D721Med (cell line): ENCODE data around the gene CAMK1D.
"Not testable (repeated sequence)": the region's sequence is repeated elsewhere in the genome, so short reads cannot be mapped to it uniquely, and the experiment has no call there.

Experiments used
- DNase-seq: peaks from one replicate; pipeline ENCODE4 v3.0.0; 2011; ENCODE audit warnings: low spot score; ENCODE audit not compliant: insufficient read length
- FAIRE-seq: peaks from 2 replicates; lab custom pipeline; 2011; peaks lifted over from hg19 to GRCh38; lab: Jason Lieb, UNC
- TF ChIP-seq, protein P1 (sequence below): IDR thresholded peaks from 2 replicates; pipeline ENCODE4 v1.5.1; 2012; ENCODE audit warnings: mild to moderate bottlenecking, control low read depth; ENCODE audit not compliant: insufficient read depth; ENCODE audit errors: missing control alignments

The CAMK1D gene

DNA sequence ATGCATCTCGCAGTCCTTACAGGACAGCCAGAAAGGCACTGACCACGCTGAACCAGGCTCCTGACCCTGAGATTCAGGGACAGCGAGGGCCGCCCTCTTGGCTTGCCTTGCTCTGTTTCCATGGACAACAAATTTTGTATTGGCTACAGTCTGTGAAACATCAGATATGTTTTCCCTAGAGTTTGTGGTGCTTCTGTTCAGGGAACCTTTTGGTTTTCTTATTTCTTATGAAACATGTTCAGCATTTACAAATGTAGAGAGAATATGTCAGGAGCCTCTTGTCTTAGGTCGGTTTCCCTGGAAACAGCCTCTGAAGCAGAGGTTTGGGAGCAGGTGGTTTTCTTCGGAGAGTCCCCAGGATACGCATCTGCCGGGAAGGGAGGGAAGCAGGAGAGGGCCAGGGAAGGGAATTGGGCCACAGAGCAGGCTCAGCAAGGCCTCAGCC is 392.0 kb downstream of the CAMK1D start:
- no peak for FAIRE-seq

DNA sequence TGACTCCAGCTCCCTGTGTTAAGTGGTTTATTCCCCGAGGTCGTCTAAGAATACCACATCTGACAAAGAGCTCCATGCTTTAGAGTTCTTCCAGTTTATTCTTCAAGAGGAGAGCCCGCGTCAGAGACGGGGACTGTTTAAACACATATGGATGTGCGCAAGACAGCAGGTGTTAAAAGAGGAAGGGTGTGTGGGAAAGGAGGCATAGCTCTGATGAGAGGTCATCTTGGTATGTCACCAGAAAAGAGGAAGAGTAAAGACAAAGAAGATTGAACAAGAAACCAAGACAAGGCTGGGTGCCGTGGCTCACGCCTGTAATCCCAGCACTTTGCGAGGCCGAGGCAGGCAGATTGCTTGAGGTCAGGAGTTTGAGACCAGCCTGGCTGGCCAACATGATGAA is 393.4 kb downstream of the CAMK1D start:
- FAIRE-seq: no peak

More for the DNA sequence above, 392.0 kb downstream of the CAMK1D start:
- TF ChIP-seq, protein P1, sequence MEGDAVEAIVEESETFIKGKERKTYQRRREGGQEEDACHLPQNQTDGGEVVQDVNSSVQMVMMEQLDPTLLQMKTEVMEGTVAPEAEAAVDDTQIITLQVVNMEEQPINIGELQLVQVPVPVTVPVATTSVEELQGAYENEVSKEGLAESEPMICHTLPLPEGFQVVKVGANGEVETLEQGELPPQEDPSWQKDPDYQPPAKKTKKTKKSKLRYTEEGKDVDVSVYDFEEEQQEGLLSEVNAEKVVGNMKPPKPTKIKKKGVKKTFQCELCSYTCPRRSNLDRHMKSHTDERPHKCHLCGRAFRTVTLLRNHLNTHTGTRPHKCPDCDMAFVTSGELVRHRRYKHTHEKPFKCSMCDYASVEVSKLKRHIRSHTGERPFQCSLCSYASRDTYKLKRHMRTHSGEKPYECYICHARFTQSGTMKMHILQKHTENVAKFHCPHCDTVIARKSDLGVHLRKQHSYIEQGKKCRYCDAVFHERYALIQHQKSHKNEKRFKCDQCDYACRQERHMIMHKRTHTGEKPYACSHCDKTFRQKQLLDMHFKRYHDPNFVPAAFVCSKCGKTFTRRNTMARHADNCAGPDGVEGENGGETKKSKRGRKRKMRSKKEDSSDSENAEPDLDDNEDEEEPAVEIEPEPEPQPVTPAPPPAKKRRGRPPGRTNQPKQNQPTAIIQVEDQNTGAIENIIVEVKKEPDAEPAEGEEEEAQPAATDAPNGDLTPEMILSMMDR: no peak
- no peak for DNase-seq

DNA sequence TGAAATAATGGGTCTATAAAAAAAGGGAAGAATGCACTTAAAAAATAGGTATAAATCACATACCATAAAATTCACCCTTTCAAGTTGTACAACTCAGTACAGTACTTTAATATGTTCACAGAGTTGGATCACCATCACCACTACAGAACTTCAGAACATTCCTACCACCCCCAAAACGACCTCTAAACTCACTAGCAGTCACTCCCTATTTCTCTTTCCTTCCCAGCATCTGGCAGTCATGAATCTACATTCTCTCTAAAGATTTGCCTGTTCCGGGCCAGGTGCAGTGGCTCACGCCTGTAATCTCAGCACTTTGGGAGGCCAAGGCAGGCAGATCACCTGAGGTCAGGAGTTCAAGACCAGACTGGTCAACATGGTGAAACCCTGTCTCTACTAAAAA is 394.1 kb downstream of the CAMK1D start:
- not testable (repeated sequence) for DNase-seq, FAIRE-seq

More for the DNA sequence above, 393.4 kb downstream of the CAMK1D start:
- DNase-seq: no peak
- TF ChIP-seq, protein P1: no peak

DNA sequence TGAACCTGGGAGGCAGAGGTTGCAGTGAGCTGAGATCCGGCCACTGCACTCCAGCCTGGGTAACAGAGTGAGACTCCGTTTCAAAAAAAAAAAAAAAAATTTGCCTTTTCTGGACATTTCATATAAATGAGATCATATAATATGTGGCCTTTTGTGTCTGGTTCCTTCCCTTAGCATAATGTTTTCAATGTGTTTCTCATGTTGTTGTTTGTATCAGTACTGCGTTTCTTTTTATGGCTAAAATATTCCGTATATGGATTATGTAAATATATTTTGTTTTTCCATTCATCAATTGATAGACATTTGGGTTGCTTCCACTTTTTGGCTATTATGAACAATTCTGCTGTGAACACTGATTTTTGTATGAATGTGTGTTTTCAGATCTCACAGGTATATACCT is 394.6 kb downstream of the CAMK1D start:
- DNase-seq (no peak), FAIRE-seq (no peak)
- TF ChIP-seq, protein P1: no peak

DNA sequence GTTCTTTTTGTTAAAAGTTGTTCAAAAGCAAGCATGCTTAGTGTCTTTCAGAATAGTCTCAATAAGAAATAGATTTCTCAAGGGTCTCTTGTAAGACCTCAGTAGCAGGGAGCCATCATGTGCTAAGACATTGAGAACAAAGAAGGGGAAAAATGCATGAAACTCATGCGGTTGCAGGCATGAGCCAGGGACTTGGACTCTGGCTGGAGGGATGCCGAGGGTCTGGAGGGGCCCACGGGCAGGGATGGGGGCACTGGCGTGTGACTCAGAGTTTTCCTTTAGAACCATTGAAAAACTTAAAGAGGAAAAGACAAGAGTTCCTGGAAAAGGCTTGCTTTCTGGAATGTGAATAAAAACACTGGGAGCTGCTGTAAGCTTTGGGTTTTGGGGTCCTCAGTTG is 398.8 kb downstream of the CAMK1D start:
- TF ChIP-seq, protein P1: no peak
- no peak for FAIRE-seq
- DNase-seq: no peak

DNA sequence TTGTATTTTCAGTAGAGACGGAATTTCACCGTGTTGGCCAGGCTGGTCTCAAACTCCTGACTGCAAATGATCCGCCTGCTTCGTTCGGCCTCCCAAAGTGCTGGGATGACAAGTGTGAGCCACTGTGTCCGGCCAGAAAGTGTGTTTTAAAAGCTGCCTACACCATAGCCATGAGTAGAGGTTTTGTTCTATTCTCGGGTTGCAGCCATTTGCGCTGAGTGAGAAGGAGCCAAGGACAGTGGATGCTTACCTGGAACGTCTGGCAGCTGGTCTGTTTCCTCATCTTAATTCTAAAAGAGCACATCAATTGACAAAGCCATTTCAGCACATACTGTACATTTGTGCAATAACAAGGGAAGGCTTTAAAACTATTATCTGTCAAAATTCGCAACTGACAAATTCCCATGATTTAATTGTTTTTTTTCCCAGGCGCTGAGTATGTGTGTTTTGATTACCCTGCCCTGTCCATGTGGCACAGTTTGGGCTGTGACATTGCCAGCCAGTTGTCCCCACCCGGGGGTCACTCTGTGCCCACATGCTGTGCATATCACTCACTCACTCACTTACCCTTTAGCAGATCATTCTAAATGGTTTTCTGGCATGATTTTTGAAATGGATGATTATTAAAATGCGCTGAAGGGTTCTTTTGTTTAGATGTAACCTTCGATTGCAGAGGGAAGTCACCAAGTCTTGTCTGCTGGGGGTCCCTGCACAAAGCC is 400.6 kb downstream of the CAMK1D start:
- DNase-seq (no peak), FAIRE-seq (no peak)
- TF ChIP-seq, protein P1: no peak

DNA sequence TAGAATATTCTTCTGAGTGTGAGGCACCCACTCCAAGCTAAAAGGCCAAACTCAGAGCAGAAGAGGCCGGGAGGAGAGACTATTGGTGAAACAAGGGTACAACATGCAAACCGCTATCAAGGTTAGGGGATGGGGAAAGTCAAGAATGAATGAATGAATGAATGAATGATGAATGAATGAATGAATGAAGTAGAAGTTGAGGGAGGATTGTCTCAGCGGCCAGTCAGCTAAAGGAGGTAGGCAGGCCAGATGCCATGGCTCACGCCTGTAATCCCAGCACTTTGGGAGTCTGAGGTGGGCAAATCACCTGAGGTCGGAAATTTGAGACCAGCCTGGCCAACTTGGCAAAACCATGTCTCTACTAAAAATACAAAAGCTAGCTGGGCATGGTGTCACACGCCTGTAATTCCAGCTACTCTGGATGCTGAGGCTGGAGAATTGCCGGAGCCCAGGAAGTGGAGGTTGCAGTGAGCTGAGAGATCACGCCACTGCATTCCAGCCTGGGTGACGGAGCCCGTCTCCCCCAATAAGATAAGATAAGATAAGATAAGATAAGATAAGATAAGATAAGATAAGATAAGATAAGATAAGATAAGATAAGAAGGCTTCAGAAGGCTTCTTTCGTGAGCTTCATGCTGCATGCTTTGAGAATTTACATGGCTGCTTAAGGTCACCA is 401.3 kb downstream of the CAMK1D start:
- FAIRE-seq: no peak
- TF ChIP-seq, protein P1: no peak
- DNase-seq: no peak
